GM10847 (cell line): Measurements from ENCODE around the gene FAU.
A peak's percentile ranks its signal among the peaks of the same experiment; 100 is the strongest.

Experiments used
- POLR2A ChIP-seq: IDR thresholded peaks from 2 replicates; pipeline ENCODE4 v1.6.1; 2011; ENCODE audit not compliant: insufficient read length; ENCODE audit errors: extremely low read depth

FAU gene

GRCh38 chr11:65104628-65105027 is 17.3 kb downstream of the FAU start:
- TF ChIP-seq POLR2A = no peak

GRCh38 chr11:65103476-65103875 is 18.5 kb downstream of the FAU start:
- no peak for TF ChIP-seq POLR2A

- no peak for TF ChIP-seq POLR2A
Measured at GRCh38 chr11:65102142-65103095, 19.5 kb downstream of the FAU start.

GRCh38 chr11:65100674-65101350 is 21.1 kb downstream of the FAU start:
- no peak for TF ChIP-seq POLR2A

GRCh38 chr11:65096926-65097325 is 25.0 kb downstream of the FAU start:
- no peak for TF ChIP-seq POLR2A

- peak; percentile 80 for TF ChIP-seq POLR2A
Measured at GRCh38 chr11:65095974-65096806, 25.7 kb downstream of the FAU start, which contains the start of gene VPS51. VPS51 (plus strand) TSS chr11:65096214; CDS start chr11:65096251, 37 bp downstream.

- TF ChIP-seq POLR2A = no peak
Measured at GRCh38 chr11:65095427-65095826, 26.5 kb downstream of the FAU start.

- no peak for TF ChIP-seq POLR2A
Measured at GRCh38 chr11:65090628-65091027, 31.3 kb downstream of the FAU start.

GRCh38 chr11:65089621-65090020 is 32.3 kb downstream of the FAU start:
- no peak for TF ChIP-seq POLR2A

GRCh38 chr11:65087827-65088226 is 34.1 kb downstream of the FAU start:
- TF ChIP-seq POLR2A = no peak

GRCh38 chr11:65087216-65087615 is 34.7 kb downstream of the FAU start:
- no peak for TF ChIP-seq POLR2A

GRCh38 chr11:65086809-65087208 is 35.1 kb downstream of the FAU start:
- no peak for TF ChIP-seq POLR2A

GRCh38 chr11:65085446-65085845 is 36.5 kb downstream of the FAU start:
- TF ChIP-seq POLR2A = no peak

GRCh38 chr11:65084598-65085375 is 37.1 kb downstream of the FAU start:
- no peak for TF ChIP-seq POLR2A
